GM12891 (cell line): ENCODE data around the gene F8.

Experiments
- POLR2A ChIP-seq: IDR thresholded peaks from 2 replicates; pipeline ENCODE4 v1.6.1; 2011; ENCODE audit warnings: low read depth, low read length, control low read depth
- POLR2AphosphoS5 ChIP-seq: IDR thresholded peaks from 2 replicates; pipeline ENCODE4 v1.6.1; 2011; ENCODE audit warnings: low read depth, low read length, control low read depth
- POU2F2 ChIP-seq: IDR thresholded peaks from 2 replicates; pipeline ENCODE4 v1.6.1; 2011; ENCODE audit warnings: low read depth, mild to moderate bottlenecking, control low read depth, low read length, moderate library complexity
- TAF1 ChIP-seq: IDR thresholded peaks from 2 replicates; pipeline ENCODE4 v1.6.1; 2011; ENCODE audit warnings: low read depth, low read length, control low read depth

- TF ChIP-seq POLR2A = no peak
- no peak for TF ChIP-seq POLR2AphosphoS5
- no peak for TF ChIP-seq TAF1
- TF ChIP-seq POU2F2 = no peak
Measured at GRCh38 chrX:154812341-154813101, 210.0 kb downstream of the F8 start.
